GM19455 (cell line): ENCODE data around the gene PPP1R14B.

ENCODE experiments used
- ATAC-seq: cut with Tn5 transposase; IDR thresholded peaks from one replicate; pipeline ENCODE4 v1.9.1; 2021; ENCODE audit not compliant: unreplicated experiment

Gene PPP1R14B, protein sequence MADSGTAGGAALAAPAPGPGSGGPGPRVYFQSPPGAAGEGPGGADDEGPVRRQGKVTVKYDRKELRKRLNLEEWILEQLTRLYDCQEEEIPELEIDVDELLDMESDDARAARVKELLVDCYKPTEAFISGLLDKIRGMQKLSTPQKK

DNA sequence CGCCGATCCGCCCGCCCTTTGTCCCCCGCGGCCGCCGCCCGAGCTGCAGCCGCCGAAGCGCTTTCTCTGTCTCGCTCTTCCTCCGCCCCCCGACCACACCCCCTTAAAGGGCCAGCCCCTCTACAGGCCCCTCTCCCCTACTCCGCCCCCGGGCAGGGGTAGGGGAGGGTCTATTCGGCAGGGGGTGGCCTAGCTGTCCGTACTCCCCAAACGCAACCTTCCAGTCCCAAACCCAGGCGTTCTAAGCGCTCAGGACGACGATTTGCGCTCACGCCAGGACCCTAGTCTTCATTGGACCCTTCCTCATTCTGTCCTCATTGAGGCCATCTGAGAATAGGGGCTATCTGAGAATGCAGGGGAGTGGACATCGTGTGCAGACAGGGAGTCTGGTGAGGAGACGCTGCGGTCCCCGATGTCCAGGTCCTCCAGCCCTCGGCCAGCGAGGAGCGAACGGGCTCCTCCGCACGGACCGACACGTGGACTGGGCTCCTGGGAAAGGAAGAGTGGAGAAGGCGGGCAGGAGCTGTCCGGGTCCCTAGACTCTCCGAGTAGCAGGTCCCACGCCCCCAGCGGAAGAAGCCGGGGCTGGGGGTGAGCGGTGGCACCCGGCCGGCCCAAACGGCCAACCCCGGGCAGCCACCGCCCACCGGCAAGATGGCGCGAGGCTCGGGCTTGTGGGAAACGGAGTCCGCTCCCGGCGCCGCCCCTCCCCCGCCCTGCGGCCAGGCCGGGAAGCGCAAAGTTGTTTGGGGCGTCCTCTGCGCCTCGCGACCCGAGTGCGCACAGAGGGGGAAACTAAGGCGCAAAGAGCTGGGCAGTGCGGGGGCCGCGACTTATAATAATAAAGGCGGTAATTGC, at the start of gene PPP1R14B:
Gene PPP1R14B (minus strand): TSS at position 73 of the 858 bp plus-strand sequence. CDS start 270 bp downstream, outside the sequence.
- peak; percentile 42 for ATAC-seq

DNA sequence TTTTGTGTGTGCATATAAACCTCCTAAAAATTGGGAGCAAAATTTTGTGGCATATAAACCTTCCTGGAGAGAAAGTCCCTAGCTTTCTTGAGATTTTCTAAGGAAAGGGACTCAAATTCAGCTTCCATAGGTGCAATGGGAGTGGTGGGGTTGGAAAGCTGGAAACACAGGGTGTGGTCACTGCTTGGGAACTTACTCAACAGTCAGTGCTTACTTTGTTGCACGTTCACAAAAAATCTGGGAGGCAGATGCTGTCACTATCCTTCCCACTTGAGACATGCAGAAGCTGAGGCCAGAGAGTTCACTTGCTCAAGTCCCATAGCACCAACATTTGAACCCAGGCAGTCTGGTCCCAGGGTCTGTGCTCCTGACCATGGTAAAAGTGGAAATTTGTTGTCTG, 49.5 kb upstream of the PPP1R14B start:
- ATAC-seq: no peak

DNA sequence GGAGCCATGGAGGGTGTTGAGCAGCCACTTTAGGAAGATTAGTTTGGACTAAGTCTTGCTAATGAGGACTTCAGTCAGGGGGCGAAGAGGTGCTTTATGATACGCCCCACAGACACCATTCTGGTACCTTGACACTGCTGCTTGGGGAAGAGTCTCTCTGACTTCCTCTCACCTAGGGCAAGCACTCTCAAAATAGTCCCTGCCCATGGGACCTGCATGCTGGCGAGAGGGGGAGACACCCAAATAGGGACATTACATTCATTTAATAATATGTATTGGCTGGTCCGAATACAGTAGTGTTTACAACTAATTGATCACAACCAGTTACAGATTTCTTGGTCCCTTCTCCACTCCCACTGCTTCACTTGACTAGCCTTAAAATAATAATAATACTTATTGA, 49.0 kb upstream of the PPP1R14B start:
- no peak for ATAC-seq

DNA sequence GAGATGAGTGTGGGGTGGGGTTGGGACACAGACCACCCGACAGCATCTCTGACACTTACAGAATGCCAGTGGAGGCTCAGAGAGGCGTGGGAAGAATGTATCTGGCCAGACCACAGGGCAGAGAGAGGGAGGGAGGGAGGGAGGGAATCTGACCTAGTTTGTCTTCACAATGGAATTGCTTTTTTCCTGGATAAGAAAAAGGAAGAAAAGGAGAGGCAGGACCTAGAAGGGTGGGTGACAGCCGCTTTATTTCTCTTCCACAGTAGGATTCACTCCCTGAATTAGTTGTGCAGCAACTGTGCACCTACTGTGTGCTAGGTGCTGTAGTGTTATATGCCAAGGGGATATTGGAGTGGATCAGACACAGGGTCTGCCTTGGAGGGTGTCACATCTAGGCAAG, 48.0 kb upstream of the PPP1R14B start:
- ATAC-seq: no peak

DNA sequence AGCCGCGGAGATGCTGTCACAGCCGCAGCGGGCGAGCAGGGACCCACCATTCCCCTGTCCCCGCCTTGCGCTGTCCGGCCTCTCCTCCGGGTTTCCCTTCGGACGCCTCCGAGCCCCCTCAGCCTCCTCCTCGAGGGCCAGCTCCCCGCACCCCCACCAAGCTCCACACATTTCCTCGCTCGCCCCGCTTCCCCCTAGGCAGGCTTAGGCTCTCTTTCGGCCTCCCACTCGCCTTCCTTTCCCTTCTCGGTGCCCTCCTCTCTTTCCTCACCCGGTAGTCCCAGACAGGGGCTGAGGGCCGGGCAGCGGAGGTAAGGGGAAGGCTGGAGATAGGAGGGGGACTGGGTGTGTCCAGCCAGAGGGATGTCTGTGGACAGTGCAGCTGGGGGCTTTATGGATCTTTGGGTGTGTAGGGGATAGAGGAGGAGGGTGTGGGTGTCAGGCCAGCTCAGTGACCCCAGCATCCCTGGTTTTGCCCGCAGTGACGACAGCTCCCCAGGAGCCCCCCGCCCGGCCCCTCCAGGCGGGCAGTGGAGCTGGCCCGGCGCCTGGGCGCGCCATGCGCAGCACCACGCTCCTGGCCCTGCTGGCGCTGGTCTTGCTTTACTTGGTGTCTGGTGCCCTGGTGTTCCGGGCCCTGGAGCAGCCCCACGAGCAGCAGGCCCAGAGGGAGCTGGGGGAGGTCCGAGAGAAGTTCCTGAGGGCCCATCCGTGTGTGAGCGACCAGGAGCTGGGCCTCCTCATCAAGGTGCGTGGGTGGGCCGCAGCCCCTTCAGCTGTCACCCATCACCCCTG, 45.9 kb upstream of the PPP1R14B start:
- ATAC-seq: no peak

DNA sequence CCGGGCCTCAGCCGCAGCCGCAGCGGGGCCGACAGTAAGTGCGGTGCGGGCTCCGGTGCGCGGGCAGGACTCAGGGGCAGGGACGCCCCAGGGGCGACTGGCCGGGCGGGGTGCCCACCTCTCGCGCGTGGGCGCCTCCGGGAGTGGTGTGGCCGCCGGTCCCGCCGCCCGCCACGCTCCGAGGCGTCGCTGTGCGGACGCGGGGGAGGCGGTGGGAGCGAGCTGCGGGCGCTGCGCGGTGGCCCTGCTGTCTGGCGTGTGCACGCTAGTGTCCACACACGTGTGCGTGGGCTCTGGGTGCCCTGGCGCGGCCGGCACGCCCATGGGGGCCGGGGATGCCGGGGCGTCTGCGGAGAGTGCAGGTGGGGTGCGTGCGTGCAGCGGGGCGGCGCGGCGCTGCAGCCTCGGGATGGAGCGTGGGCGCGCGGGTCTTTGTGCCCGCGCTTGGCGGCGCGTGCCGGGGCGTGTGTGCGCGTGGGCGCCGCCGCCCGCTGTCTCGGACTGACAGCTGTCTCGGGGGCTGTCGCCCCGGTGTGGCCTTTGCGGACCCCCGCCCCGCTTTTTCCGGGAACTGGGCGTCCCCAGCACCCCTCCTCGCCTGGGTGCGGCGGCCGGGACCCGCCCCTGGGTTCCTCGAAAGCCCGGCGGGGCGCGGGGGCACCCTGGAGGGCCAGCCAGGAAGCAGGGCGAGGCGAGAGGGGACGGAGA, 45.2 kb upstream of the PPP1R14B start:
- no peak for ATAC-seq

DNA sequence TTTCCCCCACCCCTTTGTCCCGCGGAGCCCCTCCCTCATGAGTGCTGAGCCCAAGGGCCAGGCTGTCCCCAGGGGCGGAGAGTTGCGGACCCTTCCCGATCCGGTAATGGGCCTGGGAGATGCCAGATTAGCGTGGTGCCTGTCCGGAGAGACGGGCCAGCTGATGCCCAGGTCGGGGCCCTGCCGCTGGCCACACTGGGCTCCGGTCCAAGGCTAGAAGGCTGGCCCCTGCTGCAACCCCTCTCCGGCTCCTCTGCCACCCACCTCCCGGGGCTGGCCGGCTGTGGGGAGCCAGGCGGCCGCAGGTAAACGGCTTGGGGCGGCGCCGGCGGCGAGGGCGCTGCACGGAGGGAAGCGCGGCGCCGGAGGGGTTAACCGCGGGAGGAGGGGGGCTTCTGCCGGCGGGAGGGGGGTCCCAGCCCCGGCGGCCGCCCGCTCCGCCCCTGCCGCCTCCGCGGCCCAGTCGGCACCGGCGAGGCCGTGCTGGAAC, 44.6 kb upstream of the PPP1R14B start, which contains the start of gene KCNK4:
Gene KCNK4 (plus strand): TSS at position 41 of the 490 bp plus-strand sequence. CDS start 1,717 bp downstream, outside the sequence.
- ATAC-seq: no peak

DNA sequence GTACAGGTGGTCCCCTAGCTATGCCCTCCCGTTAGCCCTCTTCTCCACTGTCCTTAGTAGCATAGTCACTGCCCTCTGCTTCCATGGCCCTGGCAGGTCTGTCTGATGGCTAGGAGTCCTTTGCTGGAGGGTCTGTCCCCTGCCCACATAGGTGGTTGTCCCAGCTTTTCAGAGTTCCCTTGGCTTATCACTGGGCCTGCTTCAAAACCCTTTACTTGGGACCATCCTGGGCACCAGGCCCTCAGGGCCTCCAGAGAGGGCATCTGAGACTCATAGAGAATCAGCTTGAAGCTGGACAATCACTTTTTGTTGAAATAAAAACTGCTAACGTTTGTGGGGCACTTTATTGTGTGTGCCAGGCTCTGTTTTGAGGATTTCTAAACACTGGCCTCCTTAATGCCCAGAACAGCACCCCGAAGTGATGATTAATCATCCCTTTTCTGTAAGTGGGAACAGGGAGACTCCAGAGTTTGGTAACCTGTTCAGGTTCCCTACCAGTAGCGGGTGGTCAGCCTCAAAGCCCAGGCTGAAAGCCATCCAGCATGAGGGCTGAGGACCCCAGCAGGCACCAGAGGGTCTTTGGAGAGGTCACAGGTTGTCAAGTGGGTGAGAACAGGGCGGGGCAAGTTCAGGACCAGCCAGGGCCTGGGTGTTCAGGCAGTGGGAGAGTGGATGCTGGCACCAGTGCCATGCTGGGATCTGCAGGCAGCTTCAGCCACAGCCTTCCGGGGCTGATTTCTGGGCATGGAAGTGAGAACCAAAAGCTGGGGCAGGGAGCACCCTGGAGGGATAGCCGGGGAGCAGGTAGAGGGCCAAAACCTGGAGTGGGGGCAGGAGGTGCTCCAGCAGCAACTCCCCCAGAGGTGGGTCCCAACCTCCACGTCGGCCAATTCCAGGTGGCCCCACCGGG, 43.9 kb upstream of the PPP1R14B start:
- no peak for ATAC-seq

DNA sequence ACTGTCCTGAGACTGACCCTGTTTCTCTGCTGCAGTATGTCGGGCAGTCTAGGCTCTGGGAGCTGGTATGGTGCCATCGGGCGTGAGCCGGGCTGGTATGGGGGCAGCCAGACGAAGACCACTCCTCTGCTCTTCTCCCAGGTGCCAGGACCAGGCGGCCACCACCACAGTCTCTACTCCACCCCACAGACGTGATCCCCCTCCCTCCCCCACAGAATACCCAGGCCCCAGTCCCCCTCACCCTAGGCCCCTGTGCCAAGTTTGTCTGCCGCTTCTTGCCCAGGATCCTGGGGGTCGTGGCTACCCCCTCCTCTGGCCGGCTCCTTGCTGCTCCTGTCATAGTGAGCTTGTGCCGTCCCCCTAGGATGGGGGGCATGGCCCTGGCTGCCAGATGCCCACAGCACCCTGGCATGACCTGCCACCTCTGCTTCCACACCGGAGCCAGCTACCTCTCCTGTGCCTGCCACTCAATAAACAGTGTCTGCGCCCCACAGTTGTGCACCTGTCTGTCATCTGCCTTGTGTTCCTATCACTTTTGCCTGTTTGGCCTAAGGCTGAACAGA, 42.3 kb upstream of the PPP1R14B start:
- no peak for ATAC-seq

DNA sequence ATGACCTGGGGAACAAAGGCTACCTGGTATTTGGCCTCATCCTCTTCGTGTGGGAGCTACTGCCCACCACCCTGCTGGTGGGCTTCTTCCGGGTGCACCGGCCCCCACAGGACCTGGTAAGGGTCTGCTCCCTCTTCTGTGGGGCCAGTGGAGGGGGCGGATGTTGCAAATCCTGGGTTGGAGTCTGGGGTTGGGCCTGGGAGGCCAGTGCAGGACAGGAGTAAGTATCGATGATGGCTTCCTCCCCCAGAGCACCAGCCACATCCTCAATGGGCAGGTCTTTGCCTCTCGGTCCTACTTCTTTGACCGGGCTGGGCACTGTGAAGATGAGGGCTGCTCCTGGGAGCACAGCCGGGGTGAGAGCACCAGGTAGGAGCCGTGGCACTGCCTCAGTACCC, 41.6 kb upstream of the PPP1R14B start:
- ATAC-seq: no peak

DNA sequence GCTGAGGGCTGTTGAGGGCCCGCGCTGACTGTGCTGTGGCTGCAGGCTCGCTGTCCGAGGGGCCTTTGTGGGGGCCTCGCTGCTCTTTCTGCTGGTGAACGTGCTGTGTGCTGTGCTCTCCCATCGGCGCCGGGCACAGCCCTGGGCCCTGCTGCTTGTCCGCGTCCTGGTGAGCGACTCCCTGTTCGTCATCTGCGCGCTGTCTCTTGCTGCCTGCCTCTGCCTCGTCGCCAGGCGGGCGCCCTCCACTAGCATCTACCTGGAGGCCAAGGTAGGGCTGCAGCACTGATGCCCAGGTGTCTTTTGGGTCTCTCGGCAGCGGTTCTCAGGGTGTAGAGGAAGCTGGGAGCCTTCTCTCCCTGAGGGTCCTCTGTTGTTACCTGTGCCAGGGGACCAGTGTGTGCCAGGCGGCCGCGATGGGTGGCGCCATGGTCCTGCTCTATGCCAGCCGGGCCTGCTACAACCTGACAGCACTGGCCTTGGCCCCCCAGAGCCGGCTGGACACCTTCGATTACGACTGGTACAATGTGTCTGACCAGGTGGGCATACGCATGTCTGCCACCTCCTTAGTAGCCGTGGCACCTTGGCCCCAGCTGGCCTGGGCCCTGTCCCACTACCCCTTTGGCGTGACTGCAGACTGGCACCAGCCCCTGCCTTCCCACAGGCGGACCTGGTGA, 41.1 kb upstream of the PPP1R14B start:
- ATAC-seq: no peak

DNA sequence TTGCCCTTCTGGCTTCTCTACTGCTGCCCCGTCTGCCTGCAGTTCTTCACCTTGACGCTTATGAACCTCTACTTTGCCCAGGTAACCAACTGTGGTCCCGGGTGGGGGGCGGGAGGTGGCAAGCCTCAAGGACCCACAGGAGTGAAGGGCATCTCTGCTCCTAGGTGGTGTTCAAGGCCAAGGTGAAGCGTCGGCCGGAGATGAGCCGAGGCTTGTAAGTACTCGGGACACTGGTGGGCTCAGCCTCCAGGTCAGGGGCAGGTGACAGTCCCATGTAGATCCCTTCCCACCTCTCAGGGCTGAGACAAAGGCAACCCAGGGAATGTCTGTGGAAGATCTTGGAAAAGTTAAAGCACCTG, 40.0 kb upstream of the PPP1R14B start:
- no peak for ATAC-seq

DNA sequence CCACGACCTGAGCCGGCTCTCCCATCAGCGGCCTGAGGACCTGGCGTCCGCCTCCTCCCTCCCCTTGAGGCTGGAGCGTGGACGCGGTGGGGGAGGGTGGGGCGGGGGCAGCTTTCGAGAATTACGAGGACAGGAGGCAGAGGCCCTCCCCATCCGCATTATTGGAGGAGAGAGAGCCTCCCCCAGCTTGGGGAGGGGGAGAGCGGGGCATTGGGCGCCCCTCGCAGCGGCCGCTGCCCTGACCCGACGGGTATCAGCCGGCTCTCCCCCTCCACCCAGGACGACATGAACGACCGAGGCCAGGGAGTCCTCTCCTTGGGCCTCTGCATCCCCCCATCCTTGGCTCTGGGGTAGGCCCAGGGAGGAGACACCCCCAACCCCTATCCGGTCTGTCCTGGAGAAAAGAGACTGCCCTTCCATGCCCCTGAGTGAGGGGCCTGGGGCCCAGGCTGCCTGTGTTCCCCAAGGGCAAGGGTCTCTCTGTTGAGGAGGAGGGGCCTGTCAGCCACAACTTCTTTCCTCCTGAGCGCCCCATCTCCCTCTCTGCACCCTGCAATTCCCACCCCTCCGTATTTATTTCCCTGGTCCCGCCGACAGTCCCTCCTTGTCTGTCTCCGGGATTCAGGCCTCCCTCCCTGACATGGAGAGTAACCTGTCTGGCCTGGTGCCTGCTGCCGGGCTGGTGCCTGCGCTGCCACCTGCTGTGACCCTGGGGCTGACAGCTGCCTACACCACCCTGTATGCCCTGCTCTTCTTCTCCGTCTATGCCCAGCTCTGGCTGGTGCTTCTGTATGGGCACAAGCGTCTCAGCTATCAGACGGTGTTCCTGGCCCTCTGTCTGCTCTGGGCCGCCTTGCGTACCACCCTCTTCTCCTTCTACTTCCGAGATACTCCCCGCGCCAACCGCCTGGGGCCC, 39.4 kb upstream of the PPP1R14B start:
- no peak for ATAC-seq

DNA sequence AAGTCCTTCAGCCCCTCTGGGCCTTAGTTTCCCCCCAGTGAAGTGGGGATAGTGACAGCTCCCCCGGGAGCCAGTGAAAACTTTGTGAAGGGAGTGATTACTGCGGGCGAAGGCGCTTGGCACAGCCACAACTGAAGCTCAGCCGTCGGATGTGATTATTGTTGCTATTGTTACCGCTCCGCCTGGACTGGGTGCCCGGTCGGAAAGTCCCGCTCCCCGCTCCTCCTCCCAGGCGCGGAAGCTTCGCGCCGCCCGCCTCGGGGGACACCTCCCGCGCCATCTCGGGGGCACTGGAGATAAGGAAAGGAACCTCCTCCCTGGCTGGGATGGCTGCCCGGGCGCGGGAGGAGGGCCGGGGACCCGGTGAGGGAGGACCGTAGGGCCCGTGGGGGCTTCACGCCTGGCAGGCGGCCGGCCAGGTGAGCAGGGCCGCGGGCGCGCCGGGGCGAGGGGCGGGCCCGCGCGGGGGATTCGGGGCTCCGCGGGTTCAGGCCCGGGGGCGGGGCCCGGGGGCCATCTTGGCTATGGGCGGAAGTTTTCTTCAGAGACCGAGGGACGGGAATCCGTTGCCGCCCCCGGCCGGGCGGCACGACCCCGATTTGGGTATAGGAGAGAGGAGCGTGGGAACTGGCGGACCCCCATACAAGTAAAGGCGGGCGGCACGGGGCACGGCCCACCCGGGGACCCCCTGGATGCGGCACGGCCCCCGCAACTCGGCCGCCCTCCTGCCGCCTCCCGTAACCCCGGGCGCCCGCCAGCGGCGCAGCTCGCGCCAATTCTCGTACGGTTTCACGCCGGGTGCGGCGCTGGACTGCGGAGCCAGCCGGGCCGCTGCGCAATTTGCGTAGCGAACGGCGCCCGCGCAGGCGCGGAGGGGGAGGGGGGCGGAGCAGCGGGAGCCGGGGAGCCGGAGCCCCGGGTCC, 38.5 kb upstream of the PPP1R14B start, which contains the start of gene GPR137:
Gene GPR137 (plus strand): TSS at position 887 of the 923 bp plus-strand sequence. CDS start 677 bp downstream, outside the sequence.
- peak; percentile 61 for ATAC-seq

DNA sequence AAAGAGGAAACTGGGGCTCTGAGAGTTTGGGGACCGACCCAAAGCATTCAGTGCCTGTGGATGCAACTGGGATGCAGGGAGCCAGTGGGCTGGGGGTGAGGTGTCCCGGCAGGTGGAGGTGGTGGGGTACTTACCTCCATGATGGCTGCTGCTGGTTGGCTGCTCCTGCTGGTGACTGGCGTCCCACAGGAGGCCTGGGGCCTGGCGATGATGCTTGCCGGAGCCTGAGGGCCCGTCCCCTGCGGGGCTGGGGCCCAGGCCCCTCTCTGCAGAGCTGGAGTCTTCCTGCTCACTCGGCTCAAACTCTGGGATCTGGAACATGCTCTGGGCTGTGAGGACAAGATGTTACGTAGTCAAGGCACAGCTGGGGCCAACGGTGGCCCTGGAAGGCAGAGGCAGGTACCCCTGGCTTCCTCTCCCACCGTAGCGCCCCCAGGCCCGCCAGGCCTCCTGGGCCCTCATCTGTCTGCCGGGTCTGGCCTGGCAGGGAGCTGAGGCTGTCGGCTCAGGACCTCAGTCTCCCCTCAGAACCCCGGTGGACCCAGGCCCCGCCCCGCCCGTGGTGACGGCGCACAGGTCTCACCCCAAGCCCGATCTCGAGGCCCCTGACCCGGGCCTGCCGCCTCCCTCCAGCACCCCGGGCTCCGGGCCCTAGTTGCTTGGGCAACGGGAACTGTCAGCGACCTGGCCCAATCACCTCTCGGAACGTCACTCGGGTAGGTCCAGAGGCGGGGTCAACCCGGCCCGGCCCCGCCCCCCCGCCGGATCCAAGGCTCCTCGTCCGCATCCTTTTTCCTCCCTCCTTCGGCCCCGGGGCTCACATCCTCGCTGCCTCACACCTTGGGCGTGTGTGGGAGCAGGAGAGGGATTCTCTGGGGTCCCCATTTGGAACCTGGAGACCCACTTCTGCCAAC, 37.6 kb upstream of the PPP1R14B start, which contains the start of gene BAD:
Gene BAD (minus strand): TSS at position 618 of the 914 bp plus-strand sequence. CDS start 297 bp downstream, at position 321.
- peak; percentile 71 for ATAC-seq
